RPMI8226 (cell line): ENCODE data around the gene BAIAP2.

Experiments
- DNase-seq: peaks from one replicate; pipeline ENCODE4 v3.0.0-alpha.2; 2015

Gene BAIAP2

DNA sequence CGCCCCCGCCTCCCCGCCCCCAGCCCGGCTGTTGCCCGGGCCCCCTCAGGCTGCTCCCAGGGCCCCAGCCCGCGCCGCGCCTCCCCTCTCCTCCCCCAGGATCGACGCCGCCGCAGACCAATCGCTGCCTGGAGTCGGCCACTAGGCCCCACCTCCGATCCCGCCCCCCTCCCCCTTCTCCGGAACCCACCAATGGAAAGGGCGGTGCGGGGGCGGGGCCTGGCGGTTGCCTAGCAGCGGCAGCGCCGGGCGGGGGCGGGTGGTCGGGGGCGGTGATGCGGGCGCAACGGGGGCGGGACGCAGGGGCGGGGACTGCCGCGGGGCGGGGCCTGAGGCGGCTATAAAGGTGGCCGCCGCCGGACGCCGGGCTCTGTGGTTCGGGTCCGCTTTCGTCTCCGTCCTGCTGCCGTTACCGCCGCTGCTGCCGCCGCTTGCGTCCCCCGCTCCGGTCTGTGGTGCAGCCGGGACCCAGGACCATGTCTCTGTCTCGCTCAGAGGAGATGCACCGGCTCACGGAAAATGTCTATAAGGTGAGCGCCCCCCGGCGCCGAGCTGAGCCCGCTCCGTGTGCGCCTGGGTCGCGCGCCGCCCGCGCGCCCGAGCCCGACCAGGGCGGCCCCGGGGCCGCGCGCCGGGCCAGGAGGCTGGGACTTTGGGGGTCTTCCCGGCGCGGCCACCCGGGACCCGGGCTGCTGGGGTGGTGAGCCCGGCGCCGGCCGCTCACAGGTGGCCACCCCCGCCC is at the start of gene BAIAP2:
TSS of gene BAIAP2 (plus strand) at position 373 of the 742 bp plus-strand sequence. CDS start at position 477, 104 bp downstream.
- peak; percentile 98 for DNase-seq

- DNase-seq, result peak; percentile 73
Measured at GRCh38 chr17:80986046-80986445, 48.9 kb upstream of the BAIAP2 start.

DNA sequence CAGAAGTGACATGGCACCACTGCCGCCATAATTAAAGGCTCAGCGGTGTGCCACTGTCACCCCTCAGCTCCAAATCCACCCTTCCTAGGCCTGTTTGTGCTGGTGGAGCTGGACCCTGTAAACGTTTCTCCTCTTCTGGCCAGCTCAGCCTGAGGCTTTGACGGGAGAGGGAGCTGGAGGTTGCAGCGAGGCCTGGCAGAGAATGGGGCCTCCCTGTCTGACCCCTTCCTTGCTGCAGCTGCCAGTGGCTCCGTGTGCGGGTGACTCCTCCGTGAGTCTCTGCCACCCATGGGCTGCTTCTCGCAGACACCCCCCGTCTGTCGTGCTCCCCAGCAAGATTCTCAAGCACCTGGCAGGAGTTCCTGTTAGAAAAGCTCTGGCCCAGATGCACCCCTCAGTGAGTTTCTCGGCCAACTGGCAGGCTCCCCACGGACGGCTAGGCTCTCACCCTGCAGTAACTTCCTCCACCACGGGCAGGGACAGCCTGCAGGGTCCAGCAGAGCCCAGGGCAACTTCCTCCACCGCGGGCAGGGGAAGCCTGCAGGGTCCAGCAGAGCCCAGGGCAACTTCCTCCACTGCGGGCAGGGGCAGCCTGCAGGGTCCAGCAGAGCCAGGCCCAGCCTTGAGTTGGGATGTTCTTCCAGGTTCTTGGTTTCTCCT is 48.0 kb upstream of the BAIAP2 start:
- no peak for DNase-seq

- no peak for DNase-seq
Measured at GRCh38 chr17:80987941-80988461, 47.0 kb upstream of the BAIAP2 start.

GRCh38 chr17:80989586-80989913 is 45.4 kb upstream of the BAIAP2 start:
- DNase-seq, result no peak

- no peak for DNase-seq
Measured at GRCh38 chr17:80990921-80991644, 43.9 kb upstream of the BAIAP2 start.

DNA sequence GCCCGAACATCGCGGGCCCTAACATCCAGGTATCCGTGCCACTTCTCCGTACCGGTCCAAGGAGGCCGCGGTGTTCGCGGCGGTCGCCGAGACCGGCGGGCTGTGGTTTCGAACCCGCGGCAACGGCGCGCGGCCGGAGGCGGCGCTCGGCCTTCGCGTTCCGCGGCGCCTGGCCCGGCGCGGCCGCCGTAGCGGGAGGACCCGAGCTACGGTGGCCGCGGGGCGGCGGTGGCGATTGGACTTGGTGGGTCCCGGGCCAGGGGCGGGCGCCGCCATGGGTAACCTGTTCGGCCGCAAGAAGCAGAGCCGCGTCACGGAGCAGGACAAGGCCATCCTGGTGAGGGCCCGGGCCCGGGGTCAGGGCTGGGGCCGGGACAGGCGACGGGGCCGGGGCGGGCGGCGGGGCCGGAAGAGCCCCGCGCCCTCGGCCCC is 43.3 kb upstream of the BAIAP2 start, which contains the start of gene CHMP6:
TSS of gene CHMP6 (plus strand) at position 197 of the 432 bp plus-strand sequence. CDS start at position 275, 78 bp downstream.
- peak; percentile 91 for DNase-seq

- no peak for DNase-seq
Measured at GRCh38 chr17:80992077-80992947, 42.6 kb upstream of the BAIAP2 start.

DNA sequence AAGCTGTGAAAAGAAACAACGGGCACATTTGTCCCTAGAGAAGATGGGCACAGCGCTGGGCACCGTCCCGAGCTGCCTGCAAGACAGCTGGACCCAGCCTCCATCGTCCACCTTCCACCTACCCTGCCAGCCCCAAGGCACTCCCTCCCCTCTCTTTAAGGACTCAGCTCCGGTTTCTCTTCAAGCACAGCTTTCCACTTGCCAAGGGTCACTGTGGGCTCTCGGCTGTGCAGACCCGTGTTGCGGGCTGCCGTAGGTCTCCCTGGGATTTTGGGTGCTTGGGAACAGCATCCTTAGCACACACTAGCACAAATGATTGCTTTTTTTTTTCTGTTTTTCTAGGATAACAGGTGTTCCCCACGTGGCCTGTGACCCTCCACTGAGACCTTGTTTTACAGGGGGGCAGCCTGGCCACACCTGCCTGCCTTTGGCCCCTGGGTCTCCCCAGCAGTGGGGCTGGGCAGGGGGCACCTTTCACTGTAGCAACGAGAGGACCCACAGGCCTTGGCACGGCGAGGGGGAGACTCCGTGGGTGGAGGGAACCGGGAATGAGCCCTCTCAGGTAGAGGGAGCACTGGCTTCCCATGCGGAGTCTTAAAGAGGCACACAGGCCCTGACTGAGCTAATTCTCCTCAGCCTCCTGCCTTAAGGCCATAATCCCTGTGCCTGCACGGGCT is 41.9 kb upstream of the BAIAP2 start:
- DNase-seq, result no peak

DNA sequence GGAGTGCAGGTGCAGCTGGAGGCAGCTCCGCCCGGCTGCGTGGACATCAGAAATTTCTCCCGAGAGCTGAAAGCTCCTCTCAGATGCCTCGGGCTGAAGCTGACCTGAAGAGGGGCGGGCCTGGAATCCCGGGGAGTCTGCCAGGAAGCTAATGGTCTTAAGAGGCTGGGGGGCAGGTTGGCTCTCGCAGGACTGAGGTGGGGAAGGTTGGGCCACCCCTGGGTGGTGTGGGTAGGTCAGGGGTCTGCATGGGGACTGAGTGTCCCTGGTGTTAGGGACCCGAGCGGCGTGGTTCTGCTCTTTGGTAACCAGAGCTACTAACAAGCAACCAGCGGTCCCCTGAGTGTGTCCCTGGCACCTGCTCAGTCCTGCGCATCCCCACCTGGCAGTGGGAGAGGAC is 39.8 kb upstream of the BAIAP2 start:
- no peak for DNase-seq

DNA sequence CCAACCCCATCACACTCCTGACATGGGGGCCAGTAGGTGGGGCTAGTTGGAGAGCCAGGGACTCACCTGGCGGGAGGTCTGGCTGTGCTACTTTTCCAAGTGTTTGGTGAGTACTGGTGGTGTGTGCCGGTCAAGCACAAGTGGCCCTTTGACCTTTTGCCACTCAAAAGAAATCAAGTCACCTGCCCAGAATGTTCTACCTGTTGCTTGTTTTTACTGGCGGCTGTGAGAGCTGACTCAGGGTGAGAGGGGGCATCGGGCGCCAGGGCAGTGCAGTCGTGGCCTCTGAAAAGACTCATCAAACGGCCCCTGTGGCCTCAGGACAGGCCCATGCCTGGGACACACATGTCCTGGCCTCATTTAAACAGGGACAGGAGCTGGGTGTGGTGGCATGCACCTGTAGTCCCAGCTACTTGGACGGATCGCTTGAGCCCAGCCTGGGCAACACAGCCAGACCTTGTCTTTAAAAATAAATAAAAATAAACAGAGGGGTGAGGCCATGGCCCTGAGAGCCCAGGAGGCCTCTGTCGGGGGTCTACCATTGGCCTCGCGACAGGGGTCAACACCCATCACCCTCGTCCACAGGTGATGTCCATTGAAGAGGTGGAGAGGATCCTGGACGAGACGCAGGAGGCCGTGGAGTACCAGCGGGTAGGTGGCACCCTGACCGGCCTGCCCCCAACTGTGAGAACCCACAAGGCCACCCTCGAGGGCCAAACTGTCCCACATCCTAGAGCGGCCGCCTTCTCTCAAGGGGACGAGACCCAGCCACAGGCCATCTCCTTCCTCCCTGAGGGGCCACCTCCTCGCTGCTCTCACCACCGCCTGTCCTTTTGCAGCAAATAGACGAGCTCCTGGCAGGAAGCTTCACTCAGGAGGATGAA is 38.3 kb upstream of the BAIAP2 start:
- DNase-seq, result no peak

GRCh38 chr17:80997424-80998117 is 37.4 kb upstream of the BAIAP2 start:
- no peak for DNase-seq

GRCh38 chr17:80998118-80998747 is 36.7 kb upstream of the BAIAP2 start:
- no peak for DNase-seq

GRCh38 chr17:80998748-80999535 is 36.0 kb upstream of the BAIAP2 start:
- DNase-seq, result no peak

- DNase-seq, result no peak
Measured at GRCh38 chr17:80999536-81000333, 35.2 kb upstream of the BAIAP2 start.

DNA sequence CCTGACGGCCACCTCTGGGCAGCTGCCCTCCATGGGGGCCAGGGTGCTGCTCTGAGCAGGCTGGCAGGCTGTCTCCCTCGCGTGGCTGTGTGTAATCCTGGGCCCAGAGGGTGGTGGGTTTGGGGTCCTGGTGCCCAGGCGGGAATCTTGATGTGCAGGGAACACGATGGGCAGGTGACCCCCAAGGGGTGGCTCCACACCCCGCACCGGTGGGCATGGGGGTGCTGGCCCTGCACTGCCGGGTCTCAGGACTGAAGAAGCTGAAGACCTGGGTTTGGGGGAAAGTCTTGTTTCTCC is 34.7 kb upstream of the BAIAP2 start:
- no peak for DNase-seq

DNA sequence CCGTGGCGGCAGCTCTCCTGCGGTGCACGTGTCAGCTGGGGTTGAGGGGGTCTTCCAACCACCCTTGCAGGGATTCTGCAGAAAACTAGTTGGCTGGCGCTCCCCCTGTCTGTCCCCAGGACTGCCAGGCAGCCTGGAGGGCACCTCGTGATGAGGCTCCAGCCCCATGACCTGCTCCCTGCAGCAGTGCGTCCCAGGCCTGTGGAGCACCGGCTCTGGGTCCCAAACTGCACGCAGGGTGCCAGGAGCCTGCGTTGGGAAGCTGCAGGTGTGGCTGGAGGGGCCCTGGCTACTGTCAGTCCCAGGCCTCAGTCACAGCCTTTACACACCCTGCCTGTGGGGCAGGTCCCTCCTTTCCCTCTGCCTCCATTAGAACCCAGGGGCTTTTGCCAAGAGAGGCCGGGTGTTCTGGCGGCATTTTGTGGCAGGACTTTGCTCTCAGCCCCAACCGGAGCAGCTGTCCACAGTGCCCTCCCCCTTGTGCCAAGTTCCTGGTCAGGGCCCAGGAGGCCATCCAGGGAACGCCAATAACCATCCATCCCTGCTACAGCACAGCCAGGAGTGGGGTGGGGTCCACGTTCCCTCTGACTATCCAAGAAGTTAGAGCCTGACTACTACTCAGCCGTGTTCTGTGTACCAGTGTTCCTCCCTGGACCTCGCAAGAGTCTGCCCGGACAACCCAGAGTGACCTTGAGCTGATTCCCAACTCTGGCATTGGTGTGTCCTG is 34.2 kb upstream of the BAIAP2 start:
- no peak for DNase-seq

DNA sequence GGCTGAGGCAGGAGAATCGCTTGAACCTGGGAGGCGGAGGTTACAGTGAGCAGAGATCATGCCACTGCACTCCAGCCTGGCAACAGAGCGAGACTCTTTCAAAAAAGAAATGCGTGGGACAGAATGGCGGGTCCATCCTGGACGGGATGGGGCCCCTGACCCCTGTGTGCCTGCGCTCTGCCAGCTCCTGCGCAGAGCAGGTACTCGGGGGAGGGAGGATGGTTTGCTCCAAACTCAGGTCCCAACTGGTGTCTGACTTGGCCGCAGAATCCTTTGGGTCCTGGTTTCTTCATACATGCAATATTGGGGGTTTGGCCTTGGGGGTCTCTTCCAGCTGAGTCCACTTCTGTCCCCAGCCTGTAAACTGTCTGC is 33.0 kb upstream of the BAIAP2 start:
- DNase-seq, result no peak
